K562 (cell line): ENCODE measurements around the gene SHE. TPM values are rescaled to one million over a fixed set of nuclear protein-coding genes. Genes with fewer than 3 reads are reported as not detected.

Source experiments
- ATAC-seq: fragments of 200-7000 bp; cut with Tn5 transposase; 3 replicates; pipeline ENCODE4 v1.9.1; 2020; ENCODE audit warnings: moderate library complexity
- BruUV-seq: library from RNA; stranded (reverse); fragments of 400-500 nt; replicated peaks from 2 replicates; lab custom pipeline; 2021; lab: Mats Ljungman, UMichigan
- CTCF ChIA-PET: fragments of 300-600 bp; formaldehyde crosslinking; extraction: SDS; loops from one replicate; lab custom pipeline; 2021; ENCODE audit warnings: low intra/inter-chr PET ratio; lab: Yijun Ruan, JAX
- POLR2A ChIA-PET: fragments of 300-600, 350-650 bp; sonication (Branson Sonifier 250); formaldehyde crosslinking; extraction: SDS; loops from one replicate; lab custom pipeline; 2021; ENCODE audit warnings: antibody characterized with exemption, inconsistent platforms; lab: Yijun Ruan, JAX
- DNase-seq, 4 experiments: peaks; one replicate each; pipeline versions ENCODE4 v3.0.0 to v3.0.0-alpha.2; 2011 to 2018; ENCODE audit warnings: low spot score in 3 of 4, mixed read lengths in 3 of 4; ENCODE audit errors: extremely low read depth in 1 of 4
- FAIRE-seq: peaks from 2 replicates; lab custom pipeline; 2011; peaks lifted over from hg19 to GRCh38; lab: Jason Lieb, UNC
- H2AFZ ChIP-seq: 2 replicates; pipeline ENCODE4 v1.6.0; 2011; ENCODE audit warnings: low read depth, low read length, control low read depth, inconsistent platforms
- H3K27ac ChIP-seq: fragments of 200-600 bp; 3 replicates; pipeline ENCODE4 v1.8.0; 2011; ENCODE audit warnings: low read depth, mild to moderate bottlenecking, control low read depth, inconsistent platforms, low read length, moderate library complexity, mixed read lengths; ENCODE audit errors: extremely low read depth
- H3K27me3 ChIP-seq, 2 experiments: fragments of 300-600 bp in 1 of 2; 2 replicates in 1 of 2; 3 replicates in 1 of 2; pipeline versions ENCODE4 v1.6.0 to v1.8.0; 2011; ENCODE audit warnings: inconsistent platforms in 2 of 2, low read length in 2 of 2, mild to moderate bottlenecking in 1 of 2, mixed read lengths in 1 of 2, moderate library complexity in 1 of 2; ENCODE audit not compliant: control insufficient read depth in 2 of 2, insufficient read depth in 2 of 2
- H3K36me3 ChIP-seq: fragments of 300-600 bp; 3 replicates; pipeline ENCODE4 v1.8.0; 2011; ENCODE audit warnings: mild to moderate bottlenecking, low read length, inconsistent platforms; ENCODE audit not compliant: control insufficient read depth, insufficient read depth
- H3K4me1 ChIP-seq, 2 experiments: fragments of 200-600 bp in 1 of 2; replicated peaks in 1 of 2; 2 replicates in 1 of 2; 3 replicates in 1 of 2; pipeline versions ENCODE4 v1.5.1 to v1.8.0; 2011; ENCODE audit warnings: inconsistent platforms in 2 of 2, low read length in 2 of 2, mild to moderate bottlenecking in 1 of 2, mixed read lengths in 1 of 2, moderate library complexity in 1 of 2; ENCODE audit not compliant: control insufficient read depth in 2 of 2, insufficient read depth in 2 of 2
- H3K4me2 ChIP-seq: 2 replicates; pipeline ENCODE4 v1.6.1; 2011; ENCODE audit warnings: low read length, control low read depth, inconsistent platforms, mixed read lengths; ENCODE audit not compliant: insufficient read depth
- H3K4me3 ChIP-seq: fragments of 200-600 bp; sonication (generic), shearing (Covaris generic); 2 replicates; pipeline ENCODE4 v1.5.1; 2016; ENCODE audit warnings: control low read depth, inconsistent platforms
- H3K79me2 ChIP-seq: fragments of 200-600 bp; 3 replicates; pipeline ENCODE4 v1.8.0; 2011; ENCODE audit warnings: low read length, inconsistent platforms; ENCODE audit not compliant: control insufficient read depth, insufficient read depth
- H3K9ac ChIP-seq, 2 experiments: 2 replicates each; pipeline versions ENCODE4 v1.6.0 to v1.6.1; 2011; ENCODE audit warnings: low read depth in 2 of 2, low read length in 2 of 2, control low read depth in 1 of 2, inconsistent platforms in 1 of 2, mild to moderate bottlenecking in 1 of 2, mixed read lengths in 1 of 2; ENCODE audit not compliant: insufficient read depth in 1 of 2
- H3K9me1 ChIP-seq: one replicate; pipeline ENCODE4 v1.6.0; 2011; ENCODE audit warnings: inconsistent platforms, mild to moderate bottlenecking, low read length, moderate library complexity; ENCODE audit not compliant: control insufficient read depth, insufficient read depth
- H3K9me3 ChIP-seq: replicated peaks from 2 replicates; pipeline ENCODE4 v1.5.1; 2011; ENCODE audit warnings: low read depth, low read length, inconsistent platforms; ENCODE audit not compliant: control insufficient read depth, insufficient read depth
- H4K20me1 ChIP-seq: replicated peaks from 2 replicates; pipeline ENCODE4 v1.6.1; 2011; ENCODE audit warnings: low read length, inconsistent platforms, mixed read lengths; ENCODE audit not compliant: control insufficient read depth, insufficient read depth
- ATF1 ChIP-seq, 2 experiments: fragments of 450-650 bp in 1 of 2; IDR thresholded peaks; 2 replicates each; pipeline ENCODE4 v1.6.1; 2016; ENCODE audit warnings: missing compliant biosample characterization in 1 of 2, missing genetic modification characterization in 1 of 2
- ETV1 ChIP-seq: fragments of 450-650 bp; conservative IDR thresholded peaks from 2 replicates; pipeline ENCODE4 v1.6.1; 2016; ENCODE audit warnings: missing genetic modification characterization, control low read depth, low read depth, missing compliant biosample characterization
- ETV5 ChIP-seq: sonication (generic); formaldehyde crosslinking; IDR thresholded peaks from 2 replicates; pipeline ENCODE4 v1.4.0; 2020; ENCODE audit warnings: low read depth, mild to moderate bottlenecking, missing genetic modification reagents
- GABPB2 ChIP-seq: fragments of 250-450 bp; sonication (Bioruptor Pico); conservative IDR thresholded peaks from 2 replicates; pipeline ENCODE4 v1.5.1; 2021; ENCODE audit warnings: mild to moderate bottlenecking
- IFI16 ChIP-seq: fragments of 250-450 bp; sonication (Bioruptor Pico); IDR thresholded peaks from 2 replicates; pipeline ENCODE4 v2.1.2; 2022; ENCODE audit warnings: mild to moderate bottlenecking, inconsistent platforms
- KLF1 ChIP-seq: fragments of 450-650 bp; IDR thresholded peaks from 2 replicates; pipeline ENCODE4 v1.6.1; 2016; ENCODE audit warnings: missing genetic modification characterization, missing compliant biosample characterization
- L3MBTL2 ChIP-seq: fragments of 450-650 bp; IDR thresholded peaks from 2 replicates; pipeline ENCODE4 v1.6.1; 2016; ENCODE audit warnings: mild to moderate bottlenecking, moderate library complexity
- MTA1 ChIP-seq: fragments of 450-650 bp; IDR thresholded peaks from 2 replicates; pipeline ENCODE4 v1.6.1; 2017; ENCODE audit warnings: borderline replicate concordance
- NR4A1 ChIP-seq, 2 experiments: fragments of 250-450 bp in 1 of 2; fragments of 450-650 bp in 1 of 2; sonication (Bioruptor Pico) in 1 of 2; IDR thresholded peaks; 2 replicates each; pipeline versions ENCODE4 v1.4.0 to v1.6.1; 2016 to 2020; ENCODE audit warnings: mild to moderate bottlenecking in 2 of 2, missing compliant biosample characterization in 1 of 2, missing genetic modification characterization in 1 of 2, moderate library complexity in 1 of 2
- OTX1 ChIP-seq: fragments of 450-650 bp; formaldehyde crosslinking; IDR thresholded peaks from 2 replicates; pipeline ENCODE4 v1.4.0; 2022; ENCODE audit warnings: mild to moderate bottlenecking
- SMAD4 ChIP-seq: fragments of 250-450 bp; sonication (Bioruptor Pico); conservative IDR thresholded peaks from 2 replicates; pipeline ENCODE4 v1.8.0; 2021; ENCODE audit warnings: inconsistent platforms, mild to moderate bottlenecking, moderate library complexity
- SPI1 ChIP-seq: IDR thresholded peaks from 2 replicates; pipeline ENCODE4 v1.6.1; 2011; ENCODE audit warnings: low read depth, low read length, control low read depth, borderline replicate concordance
- ZKSCAN8 ChIP-seq: fragments of 200-800 bp; sonication (Bioruptor generic); IDR thresholded peaks from 2 replicates; pipeline ENCODE4 v1.6.1; 2016; ENCODE audit warnings: missing genetic modification characterization, missing compliant biosample characterization
- ZNF140 ChIP-seq: fragments of 250-450 bp; sonication (Bioruptor Pico); IDR thresholded peaks from 2 replicates; pipeline ENCODE4 v1.8.0; 2021; ENCODE audit warnings: moderate library complexity, mild to moderate bottlenecking, inconsistent platforms
- ZNF175 ChIP-seq: fragments of 200-800 bp; sonication (Bioruptor generic); IDR thresholded peaks from 2 replicates; pipeline ENCODE4 v1.6.1; 2016; ENCODE audit warnings: low read depth, mild to moderate bottlenecking, missing genetic modification characterization, missing compliant biosample characterization
- ZNF239 ChIP-seq: fragments of 250-450 bp; sonication (Bioruptor Pico); IDR thresholded peaks from 2 replicates; pipeline ENCODE4 v1.4.0; 2020; ENCODE audit warnings: mild to moderate bottlenecking
- WGBS: fragments of 100-300 bp; shearing (Covaris generic); methylation state at CpG from one replicate; pipeline ENCODE4 v1.1.6; 2016; ENCODE audit warnings: low coverage, mixed read lengths; ENCODE audit not compliant: insufficient coverage; ENCODE audit errors: missing lambda C conversion rate; 5-methylcytosine and 5-hydroxymethylcytosine counted together
- in situ Hi-C: fragments of 300-500 bp; cut with MboI; formaldehyde crosslinking; loops from 4 replicates; pipeline ENCODE4 v1.15.0; 2018; ENCODE audit warnings: inconsistent platforms, mixed read lengths
- intact Hi-C: fragments of 100-400 bp; cut with micrococcal nuclease; formaldehyde crosslinking; loops from 2 replicates; pipeline ENCODE4 v1.14.2; 2022
- polyA plus RNA-seq, 8 experiments: library from polyadenylated mRNA; depleted of rRNA in 4 of 8; stranded (reverse) in 5 of 8; unstranded in 3 of 8; fragments of >200 nt; fragmentation: Nextera tagmentation in 2 of 8; fragmentation: Illumina TruSeq in 1 of 8; extraction: Ambion mirVana in 2 of 8; extraction: Trizol in 1 of 8; gene quantifications; 2 replicates each; pipeline versions ENCODE4 v1.2.1 to v1.2.3, GENCODE V29; 2011 to 2014; ENCODE audit warnings: inconsistent platforms in 1 of 8, missing spikeins in 1 of 8
- total RNA-seq, 7 experiments: library from RNA; depleted of rRNA in 6 of 7; stranded (reverse); fragments of >200 nt in 6 of 7; fragmentation: Illumina TruSeq in 2 of 7; extraction: Trizol in 2 of 7; gene quantifications; 2 replicates each; pipeline versions ENCODE4 v1.2.1 to v1.2.3, GENCODE V29; 2011 to 2021; ENCODE audit warnings: low replicate concordance in 1 of 7
- TF ChIP-seq, protein P1 (sequence below), 3 experiments: fragments of 200-800 bp in 1 of 3; fragments of 250-450 bp in 1 of 3; fragments of 450-650 bp in 1 of 3; sonication (Bioruptor Pico) in 1 of 3; sonication (Bioruptor generic) in 1 of 3; formaldehyde crosslinking in 1 of 3; IDR thresholded peaks; 2 replicates each; pipeline versions ENCODE4 v1.6.1 to v1.8.0; 2016 to 2022; ENCODE audit warnings: mild to moderate bottlenecking in 2 of 3, missing genetic modification characterization in 2 of 3, missing compliant biosample characterization in 1 of 3, moderate library complexity in 1 of 3
- TF ChIP-seq, protein P2 (sequence below): sonication (generic); formaldehyde crosslinking; IDR thresholded peaks from 2 replicates; pipeline ENCODE4 v1.9.0; 2022; ENCODE audit warnings: mild to moderate bottlenecking, missing genetic modification reagents

The SHE gene
- total and polyA plus RNA-seq, 9 of the 15 experiments (the other 6 are each of a cell fraction or from before 2014, with no cell fraction given), result 0.01 to 0.05 TPM; not detected in 7

DNA sequence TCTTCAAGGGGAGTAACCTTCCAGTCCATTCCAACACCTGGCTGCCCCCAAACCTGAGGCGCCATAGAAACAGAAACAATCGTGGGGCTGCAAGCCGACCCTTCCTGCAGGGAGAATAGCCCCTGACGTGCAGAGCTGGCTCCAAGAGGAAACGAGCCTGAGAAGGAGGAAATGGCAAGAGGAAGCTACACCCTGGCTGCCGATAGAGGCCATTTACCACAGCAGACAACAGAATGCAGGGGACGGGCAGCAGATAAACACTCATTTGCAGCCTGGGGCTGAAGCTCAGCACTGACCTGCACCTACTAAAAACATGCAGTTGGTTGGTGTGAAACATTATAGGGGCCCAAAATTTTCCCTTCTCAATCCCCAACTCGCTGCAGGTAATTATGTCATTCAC is 8.9 kb downstream of the SHE start:
- Histone ChIP-seq H2AFZ (peak overlapping the region; percentile 70), H4K20me1 (no peaks in the 10 kb centered on the region), H3K4me2 (peak overlapping the region; percentile 10; the same call in 1 of the 2 replicates), H3K79me2 (no peaks in the 10 kb centered on the region), H3K9ac (no peak overlapping the region; a peak in 1 of 4 replicates), H3K4me1 (peaks cover 14 to 39% of the 10 kb centered on the region in 2 experiments), H3K9me1 (peaks cover 3% of the 10 kb centered on the region), H3K27me3 (no peaks in the 10 kb centered on the region), H3K9me3 (no peaks in the 10 kb centered on the region), H3K4me3 (no peak overlapping the region), H3K27ac (no peak overlapping the region), H3K36me3 (no peaks in the 10 kb centered on the region)
- in situ Hi-C loops (no loop called here), intact Hi-C loops (no loop called here)
- FAIRE-seq (no peak), ATAC-seq (peak; percentile 63), DNase-seq (peak in 2 of 4 experiments; percentile 22 to 44)
- no TSS peak for BruUV-seq
- POLR2A ChIA-PET, result interaction anchor here (0.9 kb wide), 1 partner anchor 41 kb away, joined by 4 read pairs; no protein-coding TSS in a partner anchor
- CTCF ChIA-PET, result no interaction called here
- WGBS, result 4% methylated on average over 8 of the region's 8 CpGs
- TF ChIP-seq OTX1 (CRISPR knock-in tag) (no peak), IFI16 (CRISPR knock-in tag) (no peak), ETV5 (CRISPR knock-in tag) (no peak), ATF1 (CRISPR knock-in tag; IDR thresholded peaks at IDR 0.05) (no peak), ATF1 (tag; IDR thresholded peaks at IDR 0.05) (no peak), ZNF239 (CRISPR knock-in tag) (no peak), NR4A1 (CRISPR knock-in tag; IDR thresholded peaks at IDR 0.05) (no peak), NR4A1 (tag; IDR thresholded peaks at IDR 0.05) (no peak), ZNF140 (CRISPR knock-in tag) (no peak), ZKSCAN8 (CRISPR knock-in tag) (no peak), L3MBTL2 (no peak), SPI1 (peak; percentile 73; the same call in 1 of the 2 replicates), GABPB2 (CRISPR knock-in tag) (no peak), SMAD4 (CRISPR knock-in tag) (no peak), ETV1 (tag) (0 out of 2 replicates have a peak, but pooled peaks have one; percentile 23), MTA1 (no peak), KLF1 (no peak), ZNF175 (CRISPR knock-in tag) (no peak)
- TF ChIP-seq, protein P1, sequence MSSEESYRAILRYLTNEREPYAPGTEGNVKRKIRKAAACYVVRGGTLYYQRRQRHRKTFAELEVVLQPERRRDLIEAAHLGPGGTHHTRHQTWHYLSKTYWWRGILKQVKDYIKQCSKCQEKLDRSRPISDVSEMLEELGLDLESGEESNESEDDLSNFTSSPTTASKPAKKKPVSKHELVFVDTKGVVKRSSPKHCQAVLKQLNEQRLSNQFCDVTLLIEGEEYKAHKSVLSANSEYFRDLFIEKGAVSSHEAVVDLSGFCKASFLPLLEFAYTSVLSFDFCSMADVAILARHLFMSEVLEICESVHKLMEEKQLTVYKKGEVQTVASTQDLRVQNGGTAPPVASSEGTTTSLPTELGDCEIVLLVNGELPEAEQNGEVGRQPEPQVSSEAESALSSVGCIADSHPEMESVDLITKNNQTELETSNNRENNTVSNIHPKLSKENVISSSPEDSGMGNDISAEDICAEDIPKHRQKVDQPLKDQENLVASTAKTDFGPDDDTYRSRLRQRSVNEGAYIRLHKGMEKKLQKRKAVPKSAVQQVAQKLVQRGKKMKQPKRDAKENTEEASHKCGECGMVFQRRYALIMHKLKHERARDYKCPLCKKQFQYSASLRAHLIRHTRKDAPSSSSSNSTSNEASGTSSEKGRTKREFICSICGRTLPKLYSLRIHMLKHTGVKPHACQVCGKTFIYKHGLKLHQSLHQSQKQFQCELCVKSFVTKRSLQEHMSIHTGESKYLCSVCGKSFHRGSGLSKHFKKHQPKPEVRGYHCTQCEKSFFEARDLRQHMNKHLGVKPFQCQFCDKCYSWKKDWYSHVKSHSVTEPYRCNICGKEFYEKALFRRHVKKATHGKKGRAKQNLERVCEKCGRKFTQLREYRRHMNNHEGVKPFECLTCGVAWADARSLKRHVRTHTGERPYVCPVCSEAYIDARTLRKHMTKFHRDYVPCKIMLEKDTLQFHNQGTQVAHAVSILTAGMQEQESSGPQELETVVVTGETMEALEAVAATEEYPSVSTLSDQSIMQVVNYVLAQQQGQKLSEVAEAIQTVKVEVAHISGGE (CRISPR knock-in tag; IDR thresholded peaks at IDR 0.05), result 0 out of 6 replicates have a peak, but pooled peaks of 1 of the 3 experiments have one; percentile 16
- TF ChIP-seq, protein P2, sequence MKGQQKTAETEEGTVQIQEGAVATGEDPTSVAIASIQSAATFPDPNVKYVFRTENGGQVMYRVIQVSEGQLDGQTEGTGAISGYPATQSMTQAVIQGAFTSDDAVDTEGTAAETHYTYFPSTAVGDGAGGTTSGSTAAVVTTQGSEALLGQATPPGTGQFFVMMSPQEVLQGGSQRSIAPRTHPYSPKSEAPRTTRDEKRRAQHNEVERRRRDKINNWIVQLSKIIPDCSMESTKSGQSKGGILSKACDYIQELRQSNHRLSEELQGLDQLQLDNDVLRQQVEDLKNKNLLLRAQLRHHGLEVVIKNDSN (CRISPR knock-in tag), result no peak
